K562 (cell line): ENCODE data around the gene OSBPL10. TPM values are rescaled to one million over a fixed set of nuclear protein-coding genes. Genes with fewer than 3 reads are reported as not detected.

Experiments used
- ATAC-seq: fragments of 200-7000 bp; cut with Tn5 transposase; 3 replicates; pipeline ENCODE4 v1.9.1; 2020; ENCODE audit warnings: moderate library complexity
- BruUV-seq: library from RNA; stranded (reverse); fragments of 400-500 nt; replicated peaks from 2 replicates; lab custom pipeline; 2021; lab: Mats Ljungman, UMichigan
- CTCF ChIA-PET: fragments of 300-600 bp; formaldehyde crosslinking; extraction: SDS; loops from one replicate; lab custom pipeline; 2021; ENCODE audit warnings: low intra/inter-chr PET ratio; lab: Yijun Ruan, JAX
- POLR2A ChIA-PET: fragments of 300-600, 350-650 bp; sonication (Branson Sonifier 250); formaldehyde crosslinking; extraction: SDS; loops from one replicate; lab custom pipeline; 2021; ENCODE audit warnings: antibody characterized with exemption, inconsistent platforms; lab: Yijun Ruan, JAX
- DNase-seq, 4 experiments: peaks; one replicate each; pipeline versions ENCODE4 v3.0.0 to v3.0.0-alpha.2; 2011 to 2018; ENCODE audit warnings: low spot score in 3 of 4, mixed read lengths in 3 of 4; ENCODE audit errors: extremely low read depth in 1 of 4
- FAIRE-seq: peaks from 2 replicates; lab custom pipeline; 2011; peaks lifted over from hg19 to GRCh38; lab: Jason Lieb, UNC
- H2AFZ ChIP-seq: 2 replicates; pipeline ENCODE4 v1.6.0; 2011; ENCODE audit warnings: low read depth, low read length, control low read depth, inconsistent platforms
- H3K27ac ChIP-seq: fragments of 200-600 bp; 3 replicates; pipeline ENCODE4 v1.8.0; 2011; ENCODE audit warnings: low read depth, mild to moderate bottlenecking, control low read depth, inconsistent platforms, low read length, moderate library complexity, mixed read lengths; ENCODE audit errors: extremely low read depth
- H3K27me3 ChIP-seq, 2 experiments: fragments of 300-600 bp in 1 of 2; 2 replicates in 1 of 2; 3 replicates in 1 of 2; pipeline versions ENCODE4 v1.6.0 to v1.8.0; 2011; ENCODE audit warnings: inconsistent platforms in 2 of 2, low read length in 2 of 2, mild to moderate bottlenecking in 1 of 2, mixed read lengths in 1 of 2, moderate library complexity in 1 of 2; ENCODE audit not compliant: control insufficient read depth in 2 of 2, insufficient read depth in 2 of 2
- H3K36me3 ChIP-seq: fragments of 300-600 bp; 3 replicates; pipeline ENCODE4 v1.8.0; 2011; ENCODE audit warnings: mild to moderate bottlenecking, low read length, inconsistent platforms; ENCODE audit not compliant: control insufficient read depth, insufficient read depth
- H3K4me1 ChIP-seq, 2 experiments: fragments of 200-600 bp in 1 of 2; replicated peaks in 1 of 2; 2 replicates in 1 of 2; 3 replicates in 1 of 2; pipeline versions ENCODE4 v1.5.1 to v1.8.0; 2011; ENCODE audit warnings: inconsistent platforms in 2 of 2, low read length in 2 of 2, mild to moderate bottlenecking in 1 of 2, mixed read lengths in 1 of 2, moderate library complexity in 1 of 2; ENCODE audit not compliant: control insufficient read depth in 2 of 2, insufficient read depth in 2 of 2
- H3K4me2 ChIP-seq: 2 replicates; pipeline ENCODE4 v1.6.1; 2011; ENCODE audit warnings: low read length, control low read depth, inconsistent platforms, mixed read lengths; ENCODE audit not compliant: insufficient read depth
- H3K4me3 ChIP-seq: fragments of 200-600 bp; sonication (generic), shearing (Covaris generic); 2 replicates; pipeline ENCODE4 v1.5.1; 2016; ENCODE audit warnings: control low read depth, inconsistent platforms
- H3K79me2 ChIP-seq: fragments of 200-600 bp; 3 replicates; pipeline ENCODE4 v1.8.0; 2011; ENCODE audit warnings: low read length, inconsistent platforms; ENCODE audit not compliant: control insufficient read depth, insufficient read depth
- H3K9ac ChIP-seq, 2 experiments: 2 replicates each; pipeline versions ENCODE4 v1.6.0 to v1.6.1; 2011; ENCODE audit warnings: low read depth in 2 of 2, low read length in 2 of 2, control low read depth in 1 of 2, inconsistent platforms in 1 of 2, mild to moderate bottlenecking in 1 of 2, mixed read lengths in 1 of 2; ENCODE audit not compliant: insufficient read depth in 1 of 2
- H3K9me1 ChIP-seq: one replicate; pipeline ENCODE4 v1.6.0; 2011; ENCODE audit warnings: inconsistent platforms, mild to moderate bottlenecking, low read length, moderate library complexity; ENCODE audit not compliant: control insufficient read depth, insufficient read depth
- H3K9me3 ChIP-seq: replicated peaks from 2 replicates; pipeline ENCODE4 v1.5.1; 2011; ENCODE audit warnings: low read depth, low read length, inconsistent platforms; ENCODE audit not compliant: control insufficient read depth, insufficient read depth
- H4K20me1 ChIP-seq: replicated peaks from 2 replicates; pipeline ENCODE4 v1.6.1; 2011; ENCODE audit warnings: low read length, inconsistent platforms, mixed read lengths; ENCODE audit not compliant: control insufficient read depth, insufficient read depth
- CREBBP ChIP-seq: IDR thresholded peaks from one replicate; pipeline ENCODE4 v1.6.1; 2012; ENCODE audit warnings: low read depth, mild to moderate bottlenecking, control low read depth, inconsistent platforms, low read length
- HDAC2 ChIP-seq: fragments of 450-650 bp; IDR thresholded peaks from 2 replicates; pipeline ENCODE4 v1.6.1; 2016; ENCODE audit warnings: mild to moderate bottlenecking
- LEF1 ChIP-seq: fragments of 450-650 bp; IDR thresholded peaks from 2 replicates; pipeline ENCODE4 v1.6.1; 2016; ENCODE audit warnings: mild to moderate bottlenecking
- MCM5 ChIP-seq: fragments of 450-650 bp; IDR thresholded peaks from 2 replicates; pipeline ENCODE4 v1.6.1; 2016; ENCODE audit warnings: low read depth
- PURB ChIP-seq: sonication (generic); formaldehyde crosslinking; IDR thresholded peaks from 2 replicates; pipeline ENCODE4 v1.9.0; 2021; ENCODE audit warnings: low read depth, mild to moderate bottlenecking, missing genetic modification reagents
- RBM39 ChIP-seq: fragments of 200-400 bp; formaldehyde crosslinking; optimal IDR thresholded peaks from 2 replicates; pipeline ENCODE3; 2018; ENCODE audit warnings: low read depth, low read length
- RNF2 ChIP-seq: sonication (generic); IDR thresholded peaks from 2 replicates; pipeline ENCODE4 v1.6.1; 2016
- ZNF165 ChIP-seq: fragments of 250-450 bp; sonication (Bioruptor Pico); IDR thresholded peaks from 2 replicates; pipeline ENCODE4 v1.4.0; 2020; ENCODE audit warnings: borderline replicate concordance
- WGBS: fragments of 100-300 bp; shearing (Covaris generic); methylation state at CpG from one replicate; pipeline ENCODE4 v1.1.6; 2016; ENCODE audit warnings: low coverage, mixed read lengths; ENCODE audit not compliant: insufficient coverage; ENCODE audit errors: missing lambda C conversion rate; 5-methylcytosine and 5-hydroxymethylcytosine counted together
- in situ Hi-C: fragments of 300-500 bp; cut with MboI; formaldehyde crosslinking; loops from 4 replicates; pipeline ENCODE4 v1.15.0; 2018; ENCODE audit warnings: inconsistent platforms, mixed read lengths
- intact Hi-C: fragments of 100-400 bp; cut with micrococcal nuclease; formaldehyde crosslinking; loops from 2 replicates; pipeline ENCODE4 v1.14.2; 2022
- polyA plus RNA-seq, 8 experiments: library from polyadenylated mRNA; depleted of rRNA in 4 of 8; stranded (reverse) in 5 of 8; unstranded in 3 of 8; fragments of >200 nt; fragmentation: Nextera tagmentation in 2 of 8; fragmentation: Illumina TruSeq in 1 of 8; extraction: Ambion mirVana in 2 of 8; extraction: Trizol in 1 of 8; gene quantifications; 2 replicates each; pipeline versions ENCODE4 v1.2.1 to v1.2.3, GENCODE V29; 2011 to 2014; ENCODE audit warnings: inconsistent platforms in 1 of 8, missing spikeins in 1 of 8
- total RNA-seq, 7 experiments: library from RNA; depleted of rRNA in 6 of 7; stranded (reverse); fragments of >200 nt in 6 of 7; fragmentation: Illumina TruSeq in 2 of 7; extraction: Trizol in 2 of 7; gene quantifications; 2 replicates each; pipeline versions ENCODE4 v1.2.1 to v1.2.3, GENCODE V29; 2011 to 2021; ENCODE audit warnings: low replicate concordance in 1 of 7
- TF ChIP-seq, protein P1 (sequence below): fragments of 450-650 bp; conservative IDR thresholded peaks from 2 replicates; pipeline ENCODE4 v1.6.1; 2016; ENCODE audit warnings: missing genetic modification characterization, low read depth, mild to moderate bottlenecking, control low read depth, missing compliant biosample characterization

OSBPL10 gene
- total and polyA plus RNA-seq, 9 of the 15 experiments (the other 6 are each of a cell fraction or from before 2014, with no cell fraction given), result 0.03 to 0.19 (median 0.14) TPM; not detected in 2

DNA sequence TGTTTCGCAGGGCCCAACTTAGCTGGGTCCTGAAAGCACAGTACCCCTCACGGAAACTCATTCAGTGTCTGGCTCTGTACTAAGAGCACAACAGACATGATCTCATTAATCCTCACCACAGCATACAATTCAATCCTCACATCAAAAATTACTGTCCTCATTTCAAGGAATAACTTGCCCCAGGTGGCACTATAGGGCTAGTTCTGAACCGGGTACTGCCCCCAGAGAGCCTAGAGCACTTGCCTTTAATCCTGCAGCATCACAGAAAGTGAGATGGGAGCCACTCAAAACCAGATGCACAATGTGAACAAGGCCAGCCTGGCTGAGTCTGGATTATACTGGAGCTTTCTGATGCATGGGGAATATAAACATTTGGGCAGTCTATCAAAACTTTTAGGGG, 122.6 kb downstream of the OSBPL10 start (continued):
- TF ChIP-seq MCM5, result no peak
- no peak for TF ChIP-seq ZNF165 (CRISPR knock-in tag)
- no peak for TF ChIP-seq LEF1
- TF ChIP-seq, protein P1, sequence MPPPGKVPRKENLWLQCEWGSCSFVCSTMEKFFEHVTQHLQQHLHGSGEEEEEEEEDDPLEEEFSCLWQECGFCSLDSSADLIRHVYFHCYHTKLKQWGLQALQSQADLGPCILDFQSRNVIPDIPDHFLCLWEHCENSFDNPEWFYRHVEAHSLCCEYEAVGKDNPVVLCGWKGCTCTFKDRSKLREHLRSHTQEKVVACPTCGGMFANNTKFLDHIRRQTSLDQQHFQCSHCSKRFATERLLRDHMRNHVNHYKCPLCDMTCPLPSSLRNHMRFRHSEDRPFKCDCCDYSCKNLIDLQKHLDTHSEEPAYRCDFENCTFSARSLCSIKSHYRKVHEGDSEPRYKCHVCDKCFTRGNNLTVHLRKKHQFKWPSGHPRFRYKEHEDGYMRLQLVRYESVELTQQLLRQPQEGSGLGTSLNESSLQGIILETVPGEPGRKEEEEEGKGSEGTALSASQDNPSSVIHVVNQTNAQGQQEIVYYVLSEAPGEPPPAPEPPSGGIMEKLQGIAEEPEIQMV, result no peak
- no peak for TF ChIP-seq PURB (CRISPR knock-in tag)
- no peak for TF ChIP-seq RNF2
- TF ChIP-seq RBM39, result no peak

DNA sequence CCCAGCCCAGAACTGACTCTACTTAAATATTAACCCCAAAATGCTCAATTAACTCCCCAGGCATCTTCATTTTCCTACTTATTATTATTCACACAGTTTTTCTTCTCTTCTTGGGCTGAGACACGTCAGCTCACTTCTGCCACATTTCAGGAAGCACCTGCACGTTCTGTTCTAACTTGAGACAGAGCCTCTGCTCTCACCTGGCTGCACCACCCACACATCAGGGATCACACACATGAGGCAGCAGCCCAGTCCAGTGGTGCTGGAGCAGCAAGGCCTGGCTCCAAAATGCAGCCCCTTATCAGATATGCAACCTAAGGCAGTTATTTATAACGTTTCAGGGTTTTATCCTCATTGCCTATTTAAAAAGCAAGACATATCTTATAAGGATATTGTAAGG, 127.5 kb downstream of the OSBPL10 start:
- no peaks in the 10 kb centered on the region for H4K20me1 ChIP-seq
- DNase-seq (no peak), FAIRE-seq (no peak), ATAC-seq (no peak)
- TF ChIP-seq CREBBP (peak; percentile 76), HDAC2 (no peak)
- BruUV-seq, result no TSS peak
- ChIA-PET POLR2A (no interaction called here), CTCF (no interaction called here)
- H3K4me3 ChIP-seq, result no peak overlapping the region
- no peaks in the 10 kb centered on the region for H3K79me2 ChIP-seq
- no peak overlapping the region for H3K27ac ChIP-seq
- 0% methylated on average over 3 of the region's 3 CpGs for WGBS
- peaks cover 8 to 19% of the 10 kb centered on the region in 2 experiments; a peak in 3 of 5 replicates for H3K27me3 ChIP-seq
- H3K4me2 ChIP-seq, result no peak overlapping the region
- in situ Hi-C loops, result no loop called here
- H3K9ac ChIP-seq, result no peak overlapping the region
- H3K4me1 ChIP-seq, result no peaks in the 10 kb centered on the region; a peak in 1 of 5 replicates
- no peaks in the 10 kb centered on the region for H3K9me3 ChIP-seq
- intact Hi-C loops, result no loop called here
- H3K9me1 ChIP-seq, result no peaks in the 10 kb centered on the region
- H3K36me3 ChIP-seq, result no peaks in the 10 kb centered on the region
- no peak overlapping the region for H2AFZ ChIP-seq
